ENCODE measurements around the gene HAL.
"Not testable (repeated sequence)": the region's sequence is repeated elsewhere in the genome, so short reads cannot be mapped to it uniquely, and the experiment has no call there.

The HAL gene

GRCh38 chr12:95977764-95978305 is 18.3 kb downstream of the HAL start:
- no peak for DNase-seq

GRCh38 chr12:95976416-95976832 is 19.7 kb downstream of the HAL start:
- no peak for DNase-seq

- DNase-seq = no peak
Observed at GRCh38 chr12:95975491-95975890, 20.7 kb downstream of the HAL start.

GRCh38 chr12:95974358-95974757 is 21.8 kb downstream of the HAL start:
- DNase-seq = no peak

- no peak for DNase-seq
Observed at GRCh38 chr12:95972832-95973456, 23.2 kb downstream of the HAL start.

GRCh38 chr12:95970905-95971304 is 25.2 kb downstream of the HAL start:
- DNase-seq = no peak

GRCh38 chr12:95969116-95969515 is 27.0 kb downstream of the HAL start:
- not testable (repeated sequence) for DNase-seq

GRCh38 chr12:95967301-95967700 is 28.8 kb downstream of the HAL start:
- no peak for DNase-seq

GRCh38 chr12:95966287-95966870 is 29.8 kb downstream of the HAL start:
- no peak for DNase-seq

- DNase-seq = no peak
Observed at GRCh38 chr12:95963096-95963495, 33.0 kb downstream of the HAL start.

GRCh38 chr12:95962222-95962621 is 33.9 kb downstream of the HAL start:
- no peak for DNase-seq

- no peak for DNase-seq
Observed at GRCh38 chr12:95960241-95960640, 35.9 kb downstream of the HAL start.

GRCh38 chr12:95959107-95959506 is 37.0 kb downstream of the HAL start:
- no peak for DNase-seq

GRCh38 chr12:95956557-95957145 is 39.5 kb downstream of the HAL start:
- DNase-seq = peak in 2 of 58 donors; percentile 1

- no peak for DNase-seq
Observed at GRCh38 chr12:95955549-95956159, 40.5 kb downstream of the HAL start.

- DNase-seq = no peak
Observed at GRCh38 chr12:95953000-95953399, 43.1 kb downstream of the HAL start.

- DNase-seq = no peak
Observed at GRCh38 chr12:95951515-95951914, 44.6 kb downstream of the HAL start.

- no peak for DNase-seq
Observed at GRCh38 chr12:95949477-95950206, 46.5 kb downstream of the HAL start.

- DNase-seq = no peak
Observed at GRCh38 chr12:95944108-95944704, 51.9 kb downstream of the HAL start.

GRCh38 chr12:95943330-95943842 is 52.8 kb downstream of the HAL start, which contains the start of gene AMDHD1:
AMDHD1 (plus strand) TSS chr12:95943331; CDS start chr12:95943399, 68 bp downstream.
- peak in 42 of 58 donors; percentile 8 to 70 (median 36) for DNase-seq
